NB4 (cell line): ENCODE measurements around the gene C1orf210.

Source experiments
- DNase-seq: peaks from one replicate; pipeline ENCODE4 v3.0.0; 2010; ENCODE audit warnings: low read depth
- H3K4me3 ChIP-seq: one replicate; pipeline ENCODE4 v1.5.1; 2011; ENCODE audit warnings: mild to moderate bottlenecking, low read depth, low read length, moderate library complexity
- CTCF ChIP-seq: IDR thresholded peaks from one replicate; pipeline ENCODE4 v1.5.1; 2012; ENCODE audit warnings: low read depth, low read length
- MYC ChIP-seq: IDR thresholded peaks from 2 replicates; pipeline ENCODE4 v1.6.1; 2011; ENCODE audit warnings: low read depth, low read length
- POLR2A ChIP-seq: IDR thresholded peaks from 2 replicates; pipeline ENCODE4 v1.6.1; 2011; ENCODE audit warnings: mild to moderate bottlenecking; ENCODE audit not compliant: insufficient read length; ENCODE audit errors: extremely low read depth
- TF ChIP-seq, protein P1 (sequence below): IDR thresholded peaks from 2 replicates; pipeline ENCODE4 v1.6.1; 2011; ENCODE audit warnings: low read depth, low read length

The C1orf210 gene

DNA sequence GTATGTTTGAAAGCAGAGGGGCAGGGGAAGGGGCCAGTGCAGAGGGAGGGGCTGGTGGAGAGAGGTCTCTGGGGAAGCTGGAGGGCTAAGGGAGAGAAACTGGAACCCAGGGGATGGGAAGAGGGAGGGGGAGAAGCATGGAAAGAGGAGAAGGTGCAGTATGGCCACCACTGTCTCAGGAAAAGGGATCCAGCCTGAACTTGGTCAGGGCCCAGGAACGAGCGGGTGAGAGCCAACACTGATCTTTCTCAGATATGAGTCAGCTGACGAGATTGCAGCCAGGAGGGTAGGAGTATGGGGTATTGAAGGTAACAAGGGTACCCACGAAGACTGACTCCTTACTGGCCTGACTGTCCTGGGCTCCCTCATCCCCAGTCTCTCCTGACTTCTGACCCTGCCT lies 33.5 kb upstream of the C1orf210 start:
- no peak overlapping the region for H3K4me3 ChIP-seq
- DNase-seq = no peak
- no peak for TF ChIP-seq CTCF
- TF ChIP-seq POLR2A = no peak
- TF ChIP-seq, protein P1, sequence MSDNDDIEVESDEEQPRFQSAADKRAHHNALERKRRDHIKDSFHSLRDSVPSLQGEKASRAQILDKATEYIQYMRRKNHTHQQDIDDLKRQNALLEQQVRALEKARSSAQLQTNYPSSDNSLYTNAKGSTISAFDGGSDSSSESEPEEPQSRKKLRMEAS = no peak
- TF ChIP-seq MYC = no peak

- TF ChIP-seq, protein P1 = no peak
- TF ChIP-seq CTCF = no peak
- no peak for TF ChIP-seq POLR2A
- no peak for TF ChIP-seq MYC
- H3K4me3 ChIP-seq = no peak overlapping the region
- DNase-seq = no peak
These were observed 32.6 kb upstream of the C1orf210 start for GRCh38 chr1:43317817-43318471.

DNA sequence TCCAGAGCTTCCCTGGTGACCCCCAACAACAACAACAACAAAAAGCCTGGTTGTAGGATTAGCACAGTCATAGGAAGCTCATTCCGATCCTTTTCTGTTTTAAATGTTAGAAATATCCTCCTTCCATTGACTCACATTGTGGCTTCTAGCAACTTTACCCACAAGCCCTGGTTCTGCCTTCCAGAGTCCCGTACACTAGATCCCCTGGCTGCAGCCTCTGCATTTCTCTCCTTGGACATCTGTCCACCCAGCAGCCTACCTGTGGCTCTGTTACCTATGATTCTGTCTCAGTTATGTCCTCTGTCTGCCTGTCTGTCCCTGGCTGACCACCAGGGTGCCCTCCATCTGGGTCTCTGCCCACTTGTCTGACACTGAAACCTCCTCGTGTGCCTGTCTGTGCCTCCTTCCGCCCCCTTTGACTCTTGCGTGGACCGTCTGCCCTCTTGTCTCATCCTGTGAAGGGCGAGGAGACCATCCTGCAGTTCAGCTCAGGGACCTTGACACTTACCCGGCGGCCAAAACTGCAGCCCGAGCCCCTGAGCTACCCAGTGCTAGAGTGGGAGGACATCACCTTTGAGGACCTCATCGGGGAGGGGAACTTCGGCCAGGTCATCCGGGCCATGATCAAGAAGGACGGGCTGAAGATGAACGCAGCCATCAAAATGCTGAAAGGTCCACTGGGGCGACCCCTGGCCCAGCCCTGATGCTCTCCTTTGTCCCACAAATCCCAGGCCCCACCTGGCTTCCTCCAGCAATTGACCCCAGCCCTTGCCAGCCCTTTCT lies 31.5 kb upstream of the C1orf210 start:
- no peak overlapping the region for H3K4me3 ChIP-seq
- TF ChIP-seq POLR2A (no peak), MYC (no peak), CTCF (no peak)
- TF ChIP-seq, protein P1 = no peak
- no peak for DNase-seq

DNA sequence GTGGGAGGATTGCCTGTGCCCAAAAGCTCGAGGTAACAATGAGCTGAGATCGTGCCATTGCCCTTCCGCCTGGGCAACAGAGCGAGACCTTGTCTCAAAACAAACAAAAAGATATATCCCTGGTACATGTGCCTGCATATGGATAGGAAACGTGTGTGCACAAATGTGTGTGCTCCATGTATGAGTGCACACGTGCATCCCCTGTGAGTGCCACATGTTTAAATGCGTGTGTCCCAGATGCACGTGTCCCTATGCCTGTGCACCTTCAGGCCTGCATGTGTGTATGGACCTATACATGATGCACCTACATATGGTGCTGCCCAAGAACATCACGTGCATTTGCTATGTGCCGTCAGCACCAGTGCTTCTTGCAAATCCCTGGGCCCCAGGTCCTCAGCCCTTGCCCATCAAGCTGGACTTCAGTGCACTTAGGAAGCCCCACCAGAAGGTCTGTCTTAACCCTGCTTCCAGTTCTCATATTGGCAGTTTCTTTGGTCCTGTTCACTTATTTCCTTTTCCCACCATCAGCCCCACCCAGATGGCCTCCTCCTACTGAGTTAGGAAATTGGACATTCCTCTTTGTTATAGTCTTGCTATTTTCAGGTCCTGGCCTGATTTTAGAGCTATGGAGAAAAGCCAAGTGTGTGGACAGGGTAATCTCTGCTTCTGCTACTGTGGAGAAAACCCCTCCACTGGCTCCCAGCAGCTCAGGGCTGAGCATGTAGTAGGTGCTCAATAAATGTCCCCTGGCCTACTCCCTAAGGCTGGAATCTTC lies 30.8 kb upstream of the C1orf210 start:
- no peak overlapping the region for H3K4me3 ChIP-seq
- TF ChIP-seq POLR2A (no peak), CTCF (no peak), MYC (no peak)
- TF ChIP-seq, protein P1 = no peak
- no peak for DNase-seq

- no peak for DNase-seq
- no peak for TF ChIP-seq MYC
- H3K4me3 ChIP-seq = no peak overlapping the region
These were observed 30.1 kb upstream of the C1orf210 start for GRCh38 chr1:43315481-43315880.

- DNase-seq = no peak
- no peak overlapping the region for H3K4me3 ChIP-seq
These were observed 28.9 kb upstream of the C1orf210 start for GRCh38 chr1:43314233-43314632.

More at GRCh38 chr1:43314233-43314632, 28.9 kb upstream of the C1orf210 start:
- TF ChIP-seq POLR2A (no peak), MYC (no peak)
